LoVo (cell line): Measurements from ENCODE around the gene ERC2.

Source experiments
- DNase-seq: peaks from one replicate; pipeline ENCODE4 v3.0.0-alpha.2; 2016; ENCODE audit warnings: low spot score

The ERC2 gene

DNA sequence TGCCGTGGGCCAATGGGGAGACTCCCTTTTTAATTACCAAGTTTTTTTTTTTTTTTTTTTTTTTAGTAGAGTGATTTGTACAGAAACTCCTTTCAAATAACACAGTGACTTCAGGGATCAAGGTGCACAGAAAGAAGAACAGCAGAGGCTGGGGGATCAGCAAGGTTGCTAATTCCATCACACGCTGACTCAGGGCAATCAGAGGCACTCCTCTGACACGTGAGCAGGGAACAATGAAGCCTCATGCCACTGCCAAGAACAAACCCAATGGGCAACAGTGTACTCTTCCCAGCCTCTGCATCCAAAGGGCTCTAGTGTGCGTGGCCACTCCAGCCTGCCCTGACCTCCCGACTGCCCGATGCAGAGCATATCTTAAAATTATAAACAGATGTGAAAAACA is 794.5 kb downstream of the ERC2 start:
- no peak for DNase-seq

DNA sequence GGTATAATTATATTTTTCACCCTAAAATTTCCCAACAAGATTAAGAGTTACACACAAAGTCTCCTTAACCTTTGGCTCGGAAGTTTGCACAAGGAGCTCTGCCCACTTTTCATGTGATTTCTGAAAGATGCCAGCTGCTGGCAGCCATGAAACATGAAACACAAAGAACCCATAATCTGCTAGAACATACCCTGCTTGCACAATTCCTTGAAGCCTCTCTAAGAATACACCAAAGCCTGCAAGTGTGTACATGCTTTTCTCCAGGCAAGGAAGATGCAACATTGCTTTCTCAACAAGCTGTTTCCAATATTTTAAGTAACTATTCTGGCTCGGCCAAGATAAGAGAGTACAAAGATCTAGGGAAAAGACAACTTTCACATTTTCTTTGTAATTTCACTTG is 799.1 kb downstream of the ERC2 start:
- no peak for DNase-seq

DNA sequence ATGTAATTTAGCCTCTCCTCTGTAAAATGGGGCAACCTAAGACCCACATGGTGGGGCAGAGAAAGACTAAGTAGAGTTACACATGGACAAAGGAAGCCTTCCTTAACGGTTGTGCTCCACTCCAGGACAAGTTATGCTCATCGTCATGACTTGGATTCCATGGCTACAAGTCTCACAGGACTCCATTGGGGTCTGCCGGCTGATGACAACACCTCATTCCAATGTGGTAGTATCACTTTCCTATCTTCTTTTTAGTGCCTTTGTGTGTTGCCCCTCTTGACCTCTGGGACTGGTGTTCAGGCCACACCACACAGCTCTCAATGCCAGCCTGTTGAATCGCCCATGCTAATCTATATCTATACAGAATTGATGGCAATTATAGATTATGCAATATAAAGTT is 799.9 kb downstream of the ERC2 start:
- no peak for DNase-seq

DNA sequence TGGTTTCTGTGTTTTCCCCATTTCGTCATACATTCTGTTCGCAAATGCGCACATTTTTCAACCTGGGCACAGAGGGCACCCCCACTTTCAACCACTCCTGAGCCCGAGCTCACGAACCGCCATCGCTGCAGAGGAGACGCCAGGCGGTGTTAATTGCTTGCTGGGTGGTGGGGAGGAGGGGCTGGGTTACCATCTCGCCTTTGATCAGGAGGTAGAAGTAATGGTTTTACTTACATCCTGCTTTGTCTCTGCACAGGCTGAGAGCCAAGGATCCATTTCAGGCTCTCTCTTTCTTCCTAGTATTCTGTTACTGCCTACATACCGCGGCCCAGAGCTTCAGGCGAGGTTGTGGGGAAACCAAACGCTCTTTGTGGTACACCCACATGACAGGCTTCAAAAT is 803.9 kb downstream of the ERC2 start:
- no peak for DNase-seq

DNA sequence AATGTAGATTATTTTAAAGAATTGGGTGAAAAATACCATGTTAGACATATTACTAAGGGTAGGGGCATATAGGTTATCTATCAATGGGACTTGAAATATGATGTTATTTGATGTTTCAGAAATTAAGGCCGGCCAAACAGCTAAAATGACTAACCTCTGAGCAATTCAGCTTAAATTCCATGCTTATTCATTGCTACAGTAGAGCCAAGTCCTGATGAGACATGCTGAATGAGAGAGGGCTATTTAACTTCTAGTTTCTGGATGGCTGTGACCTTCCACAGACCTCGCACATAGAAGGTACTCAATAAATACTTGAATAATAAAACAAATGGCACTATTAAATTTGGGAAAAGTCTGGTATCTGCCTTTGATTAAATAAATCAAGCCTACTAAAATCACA is 805.6 kb downstream of the ERC2 start:
- DNase-seq, result no peak

DNA sequence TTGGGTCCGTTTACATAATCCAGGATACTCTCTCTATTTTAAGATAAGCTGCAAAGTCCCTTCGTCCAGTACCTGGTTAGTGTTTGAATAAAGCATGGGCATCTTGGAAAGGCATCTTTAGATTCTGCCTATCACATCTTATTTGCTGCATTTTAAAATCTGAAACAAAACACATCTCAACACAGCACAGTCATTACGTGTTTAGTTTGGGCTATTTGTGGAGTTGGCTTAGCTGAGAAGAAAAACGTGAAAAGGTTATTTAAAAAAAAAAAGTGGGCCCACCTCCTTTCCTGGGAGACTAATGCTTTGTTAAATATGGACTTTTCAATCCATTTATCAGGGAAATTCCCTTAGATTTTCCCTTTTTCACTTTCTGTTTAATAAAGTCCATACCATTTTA is 806.7 kb downstream of the ERC2 start:
- DNase-seq, result no peak

DNA sequence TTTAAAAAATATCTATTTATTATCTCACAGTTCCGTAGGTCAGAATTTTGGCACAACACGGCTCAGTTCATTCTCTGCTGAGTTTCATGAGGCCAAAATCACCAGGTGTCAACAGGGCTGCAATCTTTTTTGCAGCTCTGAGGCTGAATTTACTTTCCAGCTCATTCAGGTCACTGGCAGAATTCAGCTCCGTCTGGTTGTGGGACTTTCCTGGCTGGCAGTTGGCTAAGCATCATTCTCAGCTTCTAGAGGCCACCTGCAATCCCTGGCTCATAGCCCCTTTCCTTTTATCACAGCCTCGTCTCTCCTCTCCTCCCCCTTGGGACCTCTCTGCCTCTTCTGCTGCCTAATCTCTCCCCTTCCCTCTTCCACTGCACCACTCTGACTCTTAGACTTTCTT is 807.1 kb downstream of the ERC2 start:
- DNase-seq, result no peak

DNA sequence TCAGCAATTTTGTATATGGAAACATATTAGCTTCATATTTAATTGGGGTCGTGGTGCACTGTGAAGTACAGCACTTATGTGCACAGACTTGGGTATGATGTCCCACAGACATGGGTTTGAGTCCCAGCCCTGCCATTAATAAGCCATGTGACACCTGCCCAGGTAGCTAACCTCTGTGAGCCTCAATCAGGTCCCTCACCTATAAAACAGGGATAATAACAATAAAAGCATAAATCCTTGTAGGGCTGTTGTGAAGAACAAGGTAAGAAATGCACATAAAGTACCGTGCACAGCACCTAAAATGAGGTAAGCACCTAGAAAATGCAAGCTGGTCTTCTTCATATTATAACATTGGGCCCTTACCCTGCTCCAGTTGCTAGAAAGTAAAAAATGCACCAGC is 807.6 kb downstream of the ERC2 start:
- no peak for DNase-seq

DNA sequence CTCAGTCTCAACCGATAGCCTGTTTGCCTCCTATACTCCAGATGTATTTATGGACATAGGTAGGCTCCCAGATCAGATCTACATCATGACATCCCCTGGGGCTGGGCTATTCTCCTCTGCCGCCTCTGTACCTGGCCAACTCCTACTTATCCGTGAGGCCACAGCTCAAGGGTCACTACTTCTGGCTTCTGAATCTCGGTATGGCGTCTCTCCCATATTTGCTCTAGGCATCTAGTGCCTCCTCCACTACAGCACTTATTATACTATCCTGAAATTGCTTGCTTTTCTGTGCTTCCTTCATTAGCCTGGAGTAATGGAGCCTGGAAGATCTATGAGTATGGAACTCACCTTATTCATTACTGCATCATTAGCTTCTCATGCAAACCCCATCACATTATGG is 808.6 kb downstream of the ERC2 start:
- DNase-seq, result no peak

DNA sequence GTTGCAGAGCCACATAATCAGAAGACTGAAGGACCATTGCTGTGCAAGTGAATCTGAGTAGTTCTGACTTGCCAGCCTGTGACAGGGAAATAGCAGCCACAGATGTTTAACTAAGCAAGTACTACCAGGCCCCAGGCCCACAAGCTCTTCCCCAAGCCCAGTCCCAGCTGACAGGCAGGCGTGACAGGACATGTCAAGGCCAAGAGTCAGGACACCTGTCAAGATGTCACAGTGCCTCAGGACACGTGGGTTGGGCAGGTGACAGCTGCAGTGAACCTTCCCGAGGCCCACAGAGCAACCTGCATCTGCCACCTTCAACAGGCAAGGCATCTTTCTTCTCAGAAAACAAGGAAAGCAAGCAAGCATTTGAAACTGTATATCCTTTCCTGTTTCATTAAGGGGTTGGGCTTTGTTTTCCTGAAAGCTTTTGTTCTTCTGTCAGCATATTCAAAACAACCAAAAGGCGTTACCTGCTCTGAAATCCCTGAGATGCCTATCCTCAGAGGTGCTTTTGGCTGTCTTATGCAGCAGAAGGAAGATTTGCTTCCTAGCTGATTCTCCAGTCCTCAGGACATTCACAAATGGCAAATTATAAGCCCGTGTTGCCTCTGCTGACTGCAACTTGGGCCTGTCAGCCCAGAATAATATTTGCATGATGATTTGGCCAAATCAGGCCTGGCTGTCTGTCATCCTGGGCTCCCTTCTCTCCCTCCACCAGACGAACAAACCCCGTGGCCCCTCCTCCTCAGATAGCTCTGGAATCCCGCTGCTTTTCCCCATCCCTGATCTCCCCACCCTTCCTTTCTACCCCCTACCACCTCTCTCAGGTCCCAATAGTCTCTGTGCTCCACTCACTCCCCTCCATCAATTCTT is 809.3 kb downstream of the ERC2 start:
- no peak for DNase-seq

DNA sequence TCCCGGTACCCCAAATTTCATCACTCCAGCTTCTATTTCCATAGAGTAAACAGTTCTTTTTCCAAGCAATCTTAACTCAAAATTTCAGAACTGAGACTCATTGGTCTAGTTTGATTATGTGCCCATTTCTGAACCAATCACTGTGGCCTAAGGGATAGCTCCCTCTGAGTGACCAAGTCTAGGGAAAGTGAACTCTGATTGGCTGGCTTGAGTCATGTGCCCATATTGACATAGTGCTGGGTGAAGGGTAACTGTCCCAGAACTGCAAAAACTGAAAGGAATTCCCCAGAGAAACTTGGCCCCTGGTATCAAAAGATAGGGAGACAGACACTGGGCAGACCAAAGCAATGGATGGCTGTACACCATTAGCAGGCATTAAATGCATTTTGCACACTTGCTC is 810.0 kb downstream of the ERC2 start:
- no peak for DNase-seq

DNA sequence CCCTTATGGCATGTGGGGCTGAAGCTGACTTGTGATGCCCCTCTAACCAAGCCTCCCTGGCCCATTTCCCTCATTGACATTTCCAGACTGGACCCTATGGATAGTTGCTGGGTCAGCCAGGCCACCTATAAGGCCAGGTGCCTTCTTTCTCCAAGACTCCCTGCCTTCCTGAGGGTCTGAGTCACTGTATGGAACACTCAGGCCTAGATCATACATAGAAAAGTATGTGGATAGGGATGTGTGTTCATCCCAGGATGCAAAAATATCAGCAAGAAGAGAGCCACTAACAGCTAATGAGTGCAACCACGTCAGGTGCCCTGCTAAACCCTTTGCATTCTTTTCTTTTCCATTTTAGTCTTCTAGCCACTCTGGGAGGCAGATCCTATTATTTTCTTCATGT is 812.7 kb downstream of the ERC2 start:
- no peak for DNase-seq

DNA sequence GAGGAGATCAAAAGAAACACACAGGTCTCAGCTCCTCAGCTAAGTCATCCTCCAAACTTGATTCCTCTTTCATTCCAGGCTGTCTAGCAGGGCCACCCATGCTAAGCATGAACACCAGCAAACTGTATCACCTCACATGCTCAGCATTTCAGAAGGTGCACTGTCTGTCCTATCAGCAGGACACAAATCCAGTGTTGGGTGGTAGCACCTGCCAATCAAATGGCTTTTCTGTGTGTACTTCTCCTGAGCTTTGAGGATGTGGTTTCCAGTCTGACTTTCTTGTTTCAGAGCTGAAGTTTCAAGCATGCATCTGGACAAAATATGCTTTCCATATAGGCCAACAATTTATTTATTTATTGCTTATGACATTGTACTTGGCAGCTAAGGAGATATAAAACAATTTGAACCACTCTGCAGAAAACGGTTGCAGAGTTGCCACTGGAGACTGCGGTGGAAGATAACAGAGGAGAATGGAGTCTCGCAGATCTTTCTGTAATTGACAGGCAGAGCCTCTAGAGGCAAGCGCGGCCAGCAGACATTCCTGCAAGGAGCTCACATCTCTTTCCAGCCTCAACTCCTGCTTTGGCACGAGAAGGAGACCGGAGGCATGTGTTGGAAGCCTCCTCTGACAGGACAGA is 814.0 kb downstream of the ERC2 start:
- no peak for DNase-seq

DNA sequence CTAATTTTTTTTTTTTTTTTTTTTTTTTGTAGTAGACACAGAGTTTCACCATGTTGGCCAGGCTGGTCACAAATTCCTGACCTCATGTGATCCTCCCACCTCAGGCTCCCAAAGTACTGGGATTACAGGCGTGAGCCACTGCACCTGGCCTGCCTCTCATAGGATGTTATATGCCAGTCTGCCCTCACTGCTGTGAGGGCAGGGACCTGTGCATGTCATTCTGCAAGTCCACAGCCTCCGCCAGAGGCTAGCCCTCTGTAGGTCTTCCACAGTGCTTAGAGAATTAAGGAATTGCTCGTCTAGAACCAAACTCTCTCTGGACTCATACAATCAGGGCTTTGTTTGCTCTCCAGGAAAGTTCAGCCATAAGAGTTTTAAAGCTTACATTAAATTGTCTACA is 817.3 kb downstream of the ERC2 start:
- DNase-seq, result no peak

DNA sequence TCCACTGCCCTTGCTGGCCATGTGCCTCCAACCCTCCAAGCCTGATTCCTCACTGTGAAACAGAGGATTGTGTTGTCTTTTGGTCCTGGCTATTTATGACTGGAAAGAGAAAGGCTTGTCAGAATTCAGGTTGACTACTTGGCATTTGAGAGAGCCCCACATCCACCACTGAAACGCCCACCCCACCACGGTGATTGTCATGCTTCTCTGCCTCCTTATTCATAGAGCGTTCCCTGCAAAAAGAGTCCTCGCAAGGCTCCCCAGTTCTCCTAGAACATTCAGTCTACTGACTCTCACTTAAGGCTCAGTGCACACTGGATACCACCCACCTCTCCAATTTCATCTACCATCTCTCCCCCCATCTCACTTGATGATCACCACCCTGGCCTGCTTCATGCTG is 818.3 kb downstream of the ERC2 start:
- DNase-seq, result no peak

DNA sequence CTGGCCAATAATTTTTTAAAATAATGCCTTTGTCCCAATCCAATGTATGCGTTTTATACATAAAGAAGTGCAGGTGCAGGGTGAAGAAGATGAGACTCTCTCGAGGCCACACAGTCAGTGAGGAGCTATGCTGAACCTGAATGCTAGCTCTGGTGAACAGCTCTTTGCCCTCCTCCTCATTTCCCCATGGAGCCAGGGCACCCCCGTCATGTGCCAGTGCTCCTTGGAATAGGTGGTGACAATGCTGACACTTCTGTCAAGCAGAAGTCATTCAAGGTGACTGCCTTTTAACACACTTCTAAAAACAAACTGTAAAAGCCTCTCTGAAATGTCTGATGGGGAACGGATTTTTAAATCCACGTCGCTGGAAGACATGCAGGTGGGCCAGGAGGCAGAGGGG is 818.7 kb downstream of the ERC2 start:
- no peak for DNase-seq

DNA sequence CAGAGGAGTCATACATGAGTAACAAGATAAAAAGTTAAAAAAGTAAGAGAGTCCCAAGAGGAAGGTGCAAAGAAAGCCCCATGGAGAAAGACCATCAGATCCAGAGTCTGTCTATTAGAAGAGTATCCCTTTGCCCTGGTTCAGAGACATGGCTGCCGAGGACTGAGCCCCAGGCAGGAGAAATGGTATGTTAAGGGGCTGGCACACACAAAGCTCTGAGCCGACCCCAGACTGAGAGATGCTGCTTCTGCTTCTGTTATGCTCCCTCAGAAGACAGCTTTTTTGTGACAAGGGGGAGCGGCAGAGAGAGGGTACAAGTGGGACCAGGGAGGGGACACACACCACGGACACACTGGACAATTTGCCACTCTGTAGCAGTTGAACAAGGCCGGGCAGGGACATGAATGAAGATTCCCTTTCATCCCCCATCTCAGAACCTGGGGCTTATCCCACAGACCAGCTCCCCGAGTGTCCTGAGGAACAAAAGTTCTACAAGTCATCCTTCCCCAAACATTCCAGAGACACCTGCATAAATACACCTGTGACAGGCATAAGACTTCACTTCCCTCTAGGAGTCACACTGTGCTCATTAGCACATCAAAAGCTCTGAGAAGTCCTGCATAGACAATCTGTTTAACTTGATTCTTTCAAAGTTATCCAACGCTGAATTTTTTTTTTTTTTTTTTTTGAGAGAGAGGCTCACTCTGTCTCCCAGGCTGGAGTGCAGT is 819.5 kb downstream of the ERC2 start:
- no peak for DNase-seq

DNA sequence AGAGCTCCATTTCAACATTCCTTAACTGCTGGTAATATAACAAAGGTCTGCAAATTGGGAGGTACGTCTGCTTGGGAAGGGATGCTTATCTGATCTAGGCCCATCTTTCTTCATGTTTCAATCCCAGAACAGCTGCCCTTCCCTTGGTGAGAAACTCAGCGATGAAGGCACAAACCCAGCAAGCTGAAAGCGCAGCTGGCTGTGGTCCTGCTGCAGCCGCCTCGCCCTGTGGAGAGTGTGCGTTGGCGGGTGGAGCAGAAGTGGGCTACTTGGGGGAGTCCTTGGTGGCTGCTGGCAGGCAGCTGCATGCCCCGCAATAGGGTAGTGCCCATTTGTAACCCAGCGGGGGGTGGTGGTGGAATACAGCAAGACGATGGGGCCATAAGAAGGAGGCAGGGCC is 820.6 kb downstream of the ERC2 start:
- no peak for DNase-seq

DNA sequence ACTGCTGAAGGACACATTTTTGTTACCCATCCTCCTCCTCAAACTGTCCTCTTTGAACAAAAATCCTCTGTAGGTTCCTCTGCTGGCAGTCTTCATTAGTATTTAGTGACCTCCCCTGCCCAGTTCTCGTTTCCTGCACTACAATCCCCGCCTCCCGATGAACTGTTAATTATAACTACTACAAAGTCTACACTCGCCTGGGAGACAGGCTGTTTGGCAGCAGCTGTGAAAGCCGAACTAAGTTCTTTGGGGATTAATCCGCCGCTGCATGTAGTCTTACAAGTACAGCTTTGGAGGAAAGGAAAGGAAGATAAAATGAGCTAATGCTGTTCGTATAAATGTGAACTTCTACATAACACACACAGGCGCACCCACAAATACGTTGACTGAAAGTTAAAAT is 821.2 kb downstream of the ERC2 start:
- no peak for DNase-seq

DNA sequence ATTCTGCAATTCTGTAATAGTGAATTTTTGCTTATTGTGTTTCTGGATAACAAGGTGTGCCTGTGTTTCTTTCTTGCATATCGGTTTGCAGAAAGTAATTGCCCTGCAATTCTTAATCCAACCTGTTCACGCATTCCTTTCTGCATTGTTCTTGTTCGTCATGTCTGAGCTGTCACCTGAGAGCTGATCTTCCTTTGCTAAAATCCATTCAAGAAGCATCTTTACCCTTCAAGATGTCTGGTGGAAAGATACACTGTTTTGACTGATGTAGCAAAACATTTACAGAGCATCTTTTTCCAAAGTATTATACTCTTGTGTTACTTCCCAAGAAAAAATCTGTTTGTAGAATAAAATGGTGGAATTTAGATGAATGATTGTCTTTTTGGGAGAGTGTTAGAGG is 822.1 kb downstream of the ERC2 start:
- no peak for DNase-seq

DNA sequence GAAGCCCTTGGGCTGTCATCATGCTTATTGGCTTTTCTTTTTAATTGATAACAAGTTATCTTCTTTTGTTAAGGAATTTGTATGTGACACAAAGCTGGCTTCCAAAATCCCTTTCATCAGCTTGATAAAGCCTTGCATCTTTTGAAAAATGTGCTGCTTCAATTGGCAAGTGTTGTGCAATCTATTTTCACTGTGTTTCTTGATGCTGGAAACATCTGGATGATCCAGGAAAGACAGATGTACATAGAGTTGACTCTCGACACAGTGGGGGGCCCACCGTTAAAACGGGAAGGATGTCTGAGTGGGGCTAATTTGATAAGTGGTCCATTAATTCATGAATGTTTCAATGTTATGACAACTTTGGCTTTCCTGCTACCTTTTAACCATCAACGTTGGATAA is 822.8 kb downstream of the ERC2 start:
- DNase-seq, result no peak

DNA sequence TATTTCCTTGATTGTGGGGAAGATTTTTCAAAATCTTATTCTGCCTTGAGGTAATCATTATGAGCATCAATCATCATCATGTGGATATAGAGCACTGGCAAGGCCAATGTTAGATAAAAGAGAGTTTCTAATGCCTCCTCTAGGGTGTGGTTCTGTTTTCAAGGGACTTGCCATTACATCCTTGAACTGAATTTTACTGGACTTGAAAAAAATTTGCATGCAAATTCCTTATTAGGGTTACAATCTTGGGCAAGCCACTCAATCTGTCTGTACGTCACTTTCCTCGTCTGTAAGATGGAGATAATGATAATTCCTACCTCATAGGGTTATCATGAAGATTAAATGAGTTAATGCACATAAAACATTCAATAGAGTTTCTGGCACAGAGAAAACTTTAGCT is 825.0 kb downstream of the ERC2 start:
- no peak for DNase-seq

DNA sequence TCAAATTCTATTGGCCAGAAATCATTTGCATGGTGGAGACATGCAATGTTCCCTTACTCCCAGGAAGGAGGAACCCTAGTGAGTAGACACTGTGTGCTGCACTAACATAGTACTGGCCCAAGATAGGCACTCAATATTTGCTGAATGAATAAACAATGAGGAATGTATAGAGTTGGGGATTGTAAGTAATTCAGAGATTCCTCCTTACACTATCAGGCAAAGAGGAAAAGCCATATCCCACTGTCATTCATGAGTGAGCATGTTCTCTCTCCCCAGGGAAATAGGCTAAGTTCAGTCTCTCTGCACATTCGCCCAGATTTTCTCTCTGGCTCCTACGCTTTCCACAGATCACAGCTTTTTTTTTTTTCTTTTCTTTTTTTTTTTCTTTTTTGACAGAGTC is 826.3 kb downstream of the ERC2 start:
- DNase-seq, result no peak
